Neural crest cell (in vitro differentiated cells): ENCODE data around the gene KCTD15. TPM values are rescaled to one million over a fixed set of nuclear protein-coding genes. Genes with fewer than 3 reads are reported as not detected.

Experiments used
- DNase-seq: peaks from one replicate; pipeline ENCODE4 v3.0.0; 2021; ENCODE audit warnings: low read depth, mixed read lengths, low spot score
- H3K27ac Mint-ChIP-seq: one replicate; pipeline ENCODE4 v1.8.0; 2021; ENCODE audit warnings: mild to moderate bottlenecking, mixed read lengths; ENCODE audit not compliant: unreplicated experiment
- H3K27me3 Mint-ChIP-seq: 2 replicates; pipeline ENCODE4 v1.8.0; 2021; ENCODE audit warnings: low read depth, mild to moderate bottlenecking, mixed read lengths
- H3K36me3 Mint-ChIP-seq: 2 replicates; pipeline ENCODE4 v1.8.0; 2021; ENCODE audit warnings: low read depth, mild to moderate bottlenecking, mixed read lengths
- H3K4me1 Mint-ChIP-seq: 2 replicates; pipeline ENCODE4 v1.8.0; 2021; ENCODE audit warnings: mixed read lengths
- H3K4me3 Mint-ChIP-seq: one replicate; pipeline ENCODE4 v1.8.0; 2021; ENCODE audit warnings: mild to moderate bottlenecking, mixed read lengths
- H3K9me3 Mint-ChIP-seq: 2 replicates; pipeline ENCODE4 v1.8.0; 2021; ENCODE audit warnings: mixed read lengths
- total RNA-seq: library from RNA; stranded (reverse); gene quantifications from 2 replicates; pipeline ENCODE4 v1.2.1, GENCODE V29; 2021
- TF ChIP-seq, protein P1 (sequence below): fragments of 200-600 bp; sonication (generic); conservative IDR thresholded peaks from 2 replicates; pipeline ENCODE4 v1.5.0; 2021; ENCODE audit warnings: antibody characterized with exemption, mild to moderate bottlenecking

The KCTD15 gene
- total RNA-seq, 1 donor from 2014 or later: 58.3 TPM

DNA sequence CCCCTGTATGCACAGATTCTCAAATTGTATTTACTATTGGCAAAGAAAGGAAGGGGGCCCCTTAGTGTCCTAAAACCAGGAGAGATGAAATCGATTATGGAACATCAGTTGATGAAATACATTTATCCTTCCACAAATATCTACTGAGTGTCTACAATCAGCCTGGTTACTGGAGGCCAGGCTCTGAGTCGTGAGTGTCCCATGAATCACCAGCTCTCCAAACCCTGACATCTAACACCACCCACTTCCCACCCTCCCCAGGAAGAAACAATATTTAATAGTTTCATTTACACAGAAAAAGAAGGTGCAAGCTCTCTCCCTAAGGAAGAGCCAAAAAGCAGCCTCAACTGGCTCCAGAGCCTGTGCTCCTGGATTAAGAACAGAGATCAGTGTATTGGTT lies 25.2 kb downstream of the KCTD15 start:
- H3K27ac Mint-ChIP-seq: no peak overlapping the region
- H3K27me3 Mint-ChIP-seq: peaks cover 32% of the 10 kb centered on the region
- no peak for DNase-seq
- no peaks in the 10 kb centered on the region for H3K9me3 Mint-ChIP-seq
- H3K4me1 Mint-ChIP-seq: peaks cover 27% of the 10 kb centered on the region
- H3K4me3 Mint-ChIP-seq: no peak overlapping the region
- TF ChIP-seq, protein P1, sequence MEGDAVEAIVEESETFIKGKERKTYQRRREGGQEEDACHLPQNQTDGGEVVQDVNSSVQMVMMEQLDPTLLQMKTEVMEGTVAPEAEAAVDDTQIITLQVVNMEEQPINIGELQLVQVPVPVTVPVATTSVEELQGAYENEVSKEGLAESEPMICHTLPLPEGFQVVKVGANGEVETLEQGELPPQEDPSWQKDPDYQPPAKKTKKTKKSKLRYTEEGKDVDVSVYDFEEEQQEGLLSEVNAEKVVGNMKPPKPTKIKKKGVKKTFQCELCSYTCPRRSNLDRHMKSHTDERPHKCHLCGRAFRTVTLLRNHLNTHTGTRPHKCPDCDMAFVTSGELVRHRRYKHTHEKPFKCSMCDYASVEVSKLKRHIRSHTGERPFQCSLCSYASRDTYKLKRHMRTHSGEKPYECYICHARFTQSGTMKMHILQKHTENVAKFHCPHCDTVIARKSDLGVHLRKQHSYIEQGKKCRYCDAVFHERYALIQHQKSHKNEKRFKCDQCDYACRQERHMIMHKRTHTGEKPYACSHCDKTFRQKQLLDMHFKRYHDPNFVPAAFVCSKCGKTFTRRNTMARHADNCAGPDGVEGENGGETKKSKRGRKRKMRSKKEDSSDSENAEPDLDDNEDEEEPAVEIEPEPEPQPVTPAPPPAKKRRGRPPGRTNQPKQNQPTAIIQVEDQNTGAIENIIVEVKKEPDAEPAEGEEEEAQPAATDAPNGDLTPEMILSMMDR: no peak
- no peaks in the 10 kb centered on the region for H3K36me3 Mint-ChIP-seq

DNA sequence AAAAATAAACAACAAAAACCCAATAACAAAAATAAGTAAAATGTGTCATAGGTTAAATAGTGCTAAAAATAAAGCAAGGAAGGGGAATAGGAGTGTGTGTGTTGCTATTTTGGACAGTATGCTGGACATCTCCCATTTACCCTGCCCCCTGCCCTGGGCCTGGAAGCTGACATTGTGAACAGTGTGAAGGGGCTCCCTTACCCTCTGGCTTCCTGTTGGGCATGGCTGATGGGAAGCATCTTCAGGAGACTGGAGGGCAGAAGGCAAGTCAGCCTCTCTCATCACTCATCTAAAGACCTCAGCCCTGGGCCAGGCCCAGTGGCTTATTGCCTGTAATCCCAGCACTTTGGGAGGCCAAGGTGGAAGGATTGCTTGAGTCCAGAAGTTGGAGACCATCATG lies 26.7 kb downstream of the KCTD15 start:
- Mint-ChIP-seq H3K36me3 (no peaks in the 10 kb centered on the region), H3K27ac (no peak overlapping the region), H3K4me1 (peaks cover 17% of the 10 kb centered on the region), H3K9me3 (no peaks in the 10 kb centered on the region), H3K4me3 (no peak overlapping the region), H3K27me3 (peaks cover 22% of the 10 kb centered on the region)
- TF ChIP-seq, protein P1: no peak
- no peak for DNase-seq

DNA sequence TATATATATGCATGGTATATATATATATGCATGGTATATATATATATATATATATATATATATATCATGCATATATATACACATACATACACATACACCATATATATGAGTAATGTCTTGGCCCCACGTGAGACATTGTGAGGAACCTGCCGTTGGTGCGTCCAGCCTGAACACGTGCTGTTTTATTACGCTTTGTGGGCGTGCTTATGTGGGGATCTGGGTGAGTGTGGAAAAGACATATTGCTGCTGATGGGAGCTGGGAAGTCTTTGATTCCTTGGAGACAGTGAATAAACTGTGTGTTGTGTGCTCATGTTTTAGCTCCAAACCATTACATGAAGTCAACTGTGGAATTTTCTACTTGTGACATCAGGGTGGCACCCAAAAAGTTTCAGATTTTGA lies 28.9 kb downstream of the KCTD15 start:
- Mint-ChIP-seq H3K9me3 (no peaks in the 10 kb centered on the region), H3K36me3 (no peaks in the 10 kb centered on the region), H3K27me3 (peaks cover 20% of the 10 kb centered on the region), H3K4me3 (no peak overlapping the region), H3K4me1 (peaks cover 4% of the 10 kb centered on the region), H3K27ac (no peak overlapping the region)
- TF ChIP-seq, protein P1: no peak
- DNase-seq: no peak

DNA sequence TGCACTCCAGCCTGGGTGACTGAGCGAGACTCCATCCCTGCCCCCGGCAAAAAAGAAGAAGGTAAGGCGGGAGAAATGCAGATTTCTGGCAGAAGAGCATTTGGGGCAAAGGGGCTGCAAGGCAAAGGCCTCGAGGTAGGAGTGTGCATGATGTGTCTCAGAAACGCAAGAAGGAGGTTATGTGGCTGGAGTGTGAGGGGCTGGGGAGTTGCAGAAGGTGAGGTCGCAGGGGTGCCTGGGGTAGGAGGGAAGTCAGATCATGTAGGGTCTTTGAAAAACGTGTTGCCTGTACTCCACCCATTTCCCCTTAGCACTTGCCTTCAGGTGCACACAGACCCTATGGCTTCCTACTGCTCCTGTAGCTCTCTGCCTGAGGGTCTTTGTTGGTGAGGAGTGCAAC lies 29.9 kb downstream of the KCTD15 start:
- TF ChIP-seq, protein P1: no peak
- Mint-ChIP-seq H3K27ac (no peak overlapping the region), H3K4me3 (no peak overlapping the region), H3K4me1 (no peaks in the 10 kb centered on the region), H3K9me3 (no peaks in the 10 kb centered on the region), H3K36me3 (no peaks in the 10 kb centered on the region), H3K27me3 (peaks cover 14% of the 10 kb centered on the region)
- no peak for DNase-seq

DNA sequence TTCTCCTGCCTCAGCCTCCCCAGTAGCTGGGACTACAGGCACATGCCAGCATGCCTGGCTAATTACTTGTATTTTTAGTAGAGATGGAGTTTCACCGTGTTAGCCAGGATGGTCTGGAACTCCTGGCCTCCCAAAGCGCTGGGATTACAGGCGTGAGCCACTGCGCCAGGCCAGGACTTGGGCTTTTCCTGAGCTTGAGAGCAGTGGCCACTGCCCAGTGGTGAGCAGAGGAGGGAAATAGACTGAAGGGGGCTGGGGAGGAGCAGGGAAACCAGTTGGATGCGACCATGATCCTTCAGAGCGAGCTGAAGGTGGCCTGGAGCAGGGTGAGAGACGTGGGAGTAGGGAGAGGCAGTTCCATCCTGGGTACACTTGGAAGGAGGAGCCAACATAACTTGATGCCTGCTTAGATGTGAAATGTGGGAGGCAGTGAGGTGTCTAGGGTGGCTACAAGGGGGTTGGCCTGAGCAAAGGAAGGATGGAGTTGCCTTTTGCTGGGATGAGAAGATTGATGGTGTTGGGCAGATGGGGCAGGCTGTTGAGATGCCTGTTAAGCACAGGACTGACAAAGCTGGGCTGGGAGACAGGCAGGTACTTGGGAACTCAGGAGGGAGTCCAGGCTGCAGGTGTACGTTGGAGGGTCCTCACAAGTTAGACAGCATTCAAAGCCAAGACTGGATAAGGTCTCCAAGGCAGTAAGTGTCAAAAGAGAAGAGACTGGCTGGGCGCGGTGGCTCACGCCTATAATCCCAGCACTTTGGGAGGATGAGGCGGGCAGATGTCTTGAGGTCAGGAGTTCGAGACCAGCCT lies 31.8 kb downstream of the KCTD15 start:
- Mint-ChIP-seq H3K27ac (no peak overlapping the region), H3K4me3 (no peak overlapping the region), H3K4me1 (peaks cover 4% of the 10 kb centered on the region), H3K27me3 (peaks cover 3% of the 10 kb centered on the region), H3K36me3 (no peaks in the 10 kb centered on the region), H3K9me3 (no peaks in the 10 kb centered on the region)
- TF ChIP-seq, protein P1: no peak
- no peak for DNase-seq
